ENCODE measurements around the gene ZNF784.
"Not testable (repeated sequence)": the region's sequence is repeated elsewhere in the genome, so short reads cannot be mapped to it uniquely, and the experiment has no call there.

The ZNF784 gene

DNA sequence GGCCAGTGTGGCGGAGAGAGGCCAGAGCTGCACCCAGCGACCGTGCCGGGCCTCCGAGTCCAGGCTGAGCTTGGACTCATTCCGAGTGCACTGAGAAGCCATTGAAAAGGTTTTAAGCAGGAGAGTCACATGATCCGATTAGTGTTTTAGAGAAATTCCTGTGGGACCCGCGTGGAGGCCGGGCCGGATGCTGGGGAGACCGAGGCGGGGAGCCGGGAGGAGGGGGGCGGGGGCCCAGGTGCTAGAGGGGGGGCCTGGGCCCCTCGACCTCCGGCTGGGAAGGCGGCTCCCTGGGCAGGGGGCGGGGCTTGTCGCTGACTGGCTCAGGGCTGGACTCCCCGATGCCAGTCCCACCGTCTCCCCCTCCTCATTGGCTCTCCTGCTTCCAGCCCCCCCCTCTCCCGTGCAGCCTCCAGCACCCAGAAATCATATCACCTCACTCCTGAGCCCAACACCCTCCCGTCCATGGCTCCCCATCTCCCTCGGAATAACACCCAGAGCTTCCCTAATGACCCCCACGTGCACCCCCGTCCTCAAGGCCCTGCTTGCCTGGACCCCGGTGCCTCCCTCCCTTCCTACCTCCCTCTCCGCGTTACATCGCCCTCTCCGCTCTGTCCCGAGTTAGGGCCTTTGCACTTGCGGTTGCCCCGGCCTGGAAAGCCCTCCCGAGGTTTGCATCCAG is 38.6 kb downstream of the ZNF784 start:
- Histone ChIP-seq H3K36me3 (ENCODE audit: control insufficient read depth in 1 of 2, insufficient read depth in 2 of 2, low read length in 2 of 2) (no peaks in the 10 kb centered on the region), H3K4me1 (ENCODE audit: control insufficient read depth in 1 of 2, insufficient read depth in 2 of 2, low read length in 2 of 2) (peaks cover 12 to 24% of the 10 kb centered on the region in 2 donors), H3K27me3 (ENCODE audit: control insufficient read depth in 1 of 2, insufficient read depth in 2 of 2, low read length in 2 of 2) (peaks cover 0 to 4% of the 10 kb centered on the region in 2 donors), H3K9ac (ENCODE audit: low read depth in 1 of 2, low read length in 2 of 2) (peak overlapping the region in 1 of 2 donors; percentile 51), H3K9me3 (ENCODE audit: control insufficient read depth in 1 of 2, low read length in 2 of 2) (no peaks in the 10 kb centered on the region), H3K4me3 (ENCODE audit: low read depth in 1 of 2, low read length in 2 of 2) (peak overlapping the region; percentile 41 to 59), H3K27ac (ENCODE audit: low read depth, low read length) (no peak overlapping the region)

DNA sequence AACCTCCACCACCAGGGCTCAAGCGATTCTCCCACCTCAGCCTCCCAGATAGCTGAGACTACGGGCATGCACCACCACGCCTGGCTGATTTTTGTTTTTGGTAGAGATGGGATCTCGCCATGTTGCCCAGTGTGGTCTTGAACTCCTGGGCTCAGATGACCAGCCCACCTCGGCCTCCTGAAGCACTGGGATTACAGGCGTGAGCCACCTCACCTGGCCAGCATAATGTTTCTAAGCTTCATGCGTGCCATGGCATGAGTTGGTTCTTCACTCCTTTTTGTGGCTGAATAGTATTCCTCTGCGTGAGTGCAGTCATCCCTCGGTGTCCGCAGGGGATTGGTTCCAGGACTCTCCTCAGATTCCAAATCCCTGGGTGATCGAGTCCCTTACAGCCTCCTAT is 39.5 kb downstream of the ZNF784 start:
- Histone ChIP-seq H3K4me1 (ENCODE audit: control insufficient read depth in 1 of 2, insufficient read depth in 2 of 2, low read length in 2 of 2) (peaks cover 12 to 27% of the 10 kb centered on the region in 2 donors), H3K4me3 (ENCODE audit: low read depth in 1 of 2, low read length in 2 of 2) (no peak overlapping the region), H3K27me3 (ENCODE audit: control insufficient read depth in 1 of 2, insufficient read depth in 2 of 2, low read length in 2 of 2) (peaks cover 0 to 4% of the 10 kb centered on the region in 2 donors), H3K9ac (ENCODE audit: low read depth in 1 of 2, low read length in 2 of 2) (no peak overlapping the region), H3K9me3 (ENCODE audit: control insufficient read depth in 1 of 2, low read length in 2 of 2) (no peaks in the 10 kb centered on the region), H3K36me3 (ENCODE audit: control insufficient read depth in 1 of 2, insufficient read depth in 2 of 2, low read length in 2 of 2) (no peaks in the 10 kb centered on the region), H3K27ac (ENCODE audit: low read depth, low read length) (no peak overlapping the region)

DNA sequence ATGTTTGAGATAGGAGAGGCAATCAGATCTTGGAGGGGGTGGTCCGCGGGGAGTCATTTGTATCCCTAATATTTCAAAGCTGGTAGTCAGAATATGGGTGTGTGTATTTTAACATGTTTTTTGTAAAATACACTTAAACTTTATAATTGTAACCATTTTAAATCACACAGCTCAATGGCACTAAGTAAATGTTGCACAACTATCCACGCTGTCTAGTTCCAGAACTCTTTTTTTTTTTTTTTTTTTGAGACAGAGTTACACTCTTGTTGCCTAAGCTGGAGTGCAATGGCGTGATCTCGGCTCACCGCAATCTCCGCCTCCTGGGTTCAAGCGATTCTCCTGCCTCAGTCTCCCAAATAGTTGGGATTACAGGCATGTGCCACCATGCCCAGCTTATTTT is 40.5 kb downstream of the ZNF784 start:
- not testable (repeated sequence) for H3K27me3 ChIP-seq (ENCODE audit: control insufficient read depth in 1 of 2, insufficient read depth in 2 of 2, low read length in 2 of 2); H3K27ac ChIP-seq (ENCODE audit: low read depth, low read length); H3K9me3 ChIP-seq (ENCODE audit: control insufficient read depth in 1 of 2, low read length in 2 of 2); H3K9ac ChIP-seq (ENCODE audit: low read depth in 1 of 2, low read length in 2 of 2); H3K4me3 ChIP-seq (ENCODE audit: low read depth in 1 of 2, low read length in 2 of 2); H3K36me3 ChIP-seq (ENCODE audit: control insufficient read depth in 1 of 2, insufficient read depth in 2 of 2, low read length in 2 of 2)
- peaks cover 16 to 30% of the 10 kb centered on the region in 2 donors for H3K4me1 ChIP-seq (ENCODE audit: control insufficient read depth in 1 of 2, insufficient read depth in 2 of 2, low read length in 2 of 2)

DNA sequence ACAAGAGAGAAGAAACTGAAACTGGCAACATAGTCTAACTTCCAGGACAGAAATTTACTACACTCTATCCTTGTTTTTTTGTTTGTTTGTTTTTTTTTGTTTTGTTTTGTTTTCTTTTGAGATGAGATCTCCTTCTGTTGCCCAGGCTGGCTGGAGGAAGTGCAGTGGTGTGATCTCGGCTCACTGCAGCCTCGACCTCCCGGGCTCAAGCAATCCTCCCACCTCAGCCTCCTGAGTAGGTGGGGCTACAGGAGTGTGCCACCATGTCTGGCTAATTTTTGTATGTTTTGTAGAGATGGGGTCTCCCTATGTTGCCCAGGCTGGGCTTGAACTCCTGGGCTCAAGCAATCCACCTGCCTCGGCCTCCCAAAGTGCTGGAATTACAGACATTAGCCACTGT is 42.1 kb downstream of the ZNF784 start:
- not testable (repeated sequence) for H3K9me3 ChIP-seq (ENCODE audit: control insufficient read depth in 1 of 2, low read length in 2 of 2); H3K27ac ChIP-seq (ENCODE audit: low read depth, low read length); H3K9ac ChIP-seq (ENCODE audit: low read depth in 1 of 2, low read length in 2 of 2); H3K27me3 ChIP-seq (ENCODE audit: control insufficient read depth in 1 of 2, insufficient read depth in 2 of 2, low read length in 2 of 2); H3K36me3 ChIP-seq (ENCODE audit: control insufficient read depth in 1 of 2, insufficient read depth in 2 of 2, low read length in 2 of 2); H3K4me3 ChIP-seq (ENCODE audit: low read depth in 1 of 2, low read length in 2 of 2)
- H3K4me1 ChIP-seq (ENCODE audit: control insufficient read depth in 1 of 2, insufficient read depth in 2 of 2, low read length in 2 of 2): peaks cover 16 to 29% of the 10 kb centered on the region in 2 donors

DNA sequence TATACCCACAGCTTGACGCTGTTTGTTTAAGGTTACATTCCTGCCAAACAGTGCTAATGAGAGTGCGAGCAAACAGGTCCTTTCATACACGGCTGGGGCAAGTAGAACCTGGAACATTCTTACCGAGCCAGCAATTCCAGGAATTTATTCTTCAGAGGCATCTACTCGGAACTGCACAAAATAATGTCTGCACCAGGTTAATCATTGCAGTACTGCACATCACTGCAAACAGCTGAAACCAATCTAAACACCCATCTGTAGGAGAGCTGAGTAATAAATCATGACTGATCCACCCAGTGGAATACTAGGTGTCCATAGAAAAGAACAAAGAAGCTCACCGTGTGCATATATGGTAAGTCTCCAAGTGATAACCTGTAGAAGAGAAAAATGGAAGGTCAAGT is 42.5 kb downstream of the ZNF784 start:
- Histone ChIP-seq H3K27me3 (ENCODE audit: control insufficient read depth in 1 of 2, insufficient read depth in 2 of 2, low read length in 2 of 2) (peaks cover 0 to 4% of the 10 kb centered on the region in 2 donors), H3K9ac (ENCODE audit: low read depth in 1 of 2, low read length in 2 of 2) (no peak overlapping the region), H3K27ac (ENCODE audit: low read depth, low read length) (no peak overlapping the region), H3K9me3 (ENCODE audit: control insufficient read depth in 1 of 2, low read length in 2 of 2) (no peaks in the 10 kb centered on the region), H3K4me1 (ENCODE audit: control insufficient read depth in 1 of 2, insufficient read depth in 2 of 2, low read length in 2 of 2) (peaks cover 16 to 25% of the 10 kb centered on the region in 2 donors), H3K36me3 (ENCODE audit: control insufficient read depth in 1 of 2, insufficient read depth in 2 of 2, low read length in 2 of 2) (no peaks in the 10 kb centered on the region), H3K4me3 (ENCODE audit: low read depth in 1 of 2, low read length in 2 of 2) (peak overlapping the region in 1 of 2 donors; percentile 81)

DNA sequence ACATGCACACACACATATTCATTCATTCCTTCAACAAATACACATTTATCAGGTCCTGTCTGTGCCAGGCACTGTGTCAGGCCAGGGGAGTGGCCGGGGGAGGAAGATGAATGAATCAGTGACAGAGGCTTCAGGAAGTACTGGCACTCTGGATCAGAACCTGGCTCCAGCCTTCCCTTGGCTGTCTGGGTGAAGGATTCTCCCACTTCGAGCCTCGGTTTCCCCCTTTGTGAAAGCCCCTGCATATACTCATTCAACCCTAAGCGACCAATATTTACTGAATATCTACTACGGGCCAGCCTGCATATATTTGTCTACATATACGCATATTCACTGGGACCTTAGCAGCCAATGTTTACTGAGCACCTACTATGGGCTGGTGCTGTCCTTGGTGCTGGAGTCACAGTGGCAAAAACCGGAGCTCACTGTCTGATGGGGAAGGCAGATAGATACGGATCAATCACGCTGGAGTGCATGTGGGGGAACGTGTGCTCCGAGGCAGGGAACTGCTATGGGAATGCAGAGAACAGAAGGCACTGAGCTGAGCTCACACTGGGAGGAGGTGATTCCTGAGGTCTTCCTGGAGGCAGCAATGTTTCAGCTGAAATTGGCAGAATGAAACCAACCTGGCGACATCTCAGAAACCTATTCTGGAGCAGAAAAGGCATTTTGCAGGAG is 43.1 kb downstream of the ZNF784 start:
- Histone ChIP-seq H3K4me1 (ENCODE audit: control insufficient read depth in 1 of 2, insufficient read depth in 2 of 2, low read length in 2 of 2) (peaks cover 16 to 23% of the 10 kb centered on the region in 2 donors), H3K36me3 (ENCODE audit: control insufficient read depth in 1 of 2, insufficient read depth in 2 of 2, low read length in 2 of 2) (no peaks in the 10 kb centered on the region), H3K9ac (ENCODE audit: low read depth in 1 of 2, low read length in 2 of 2) (peak overlapping the region; percentile 72 to 76), H3K4me3 (ENCODE audit: low read depth in 1 of 2, low read length in 2 of 2) (peak overlapping the region; percentile 80 to 81), H3K9me3 (ENCODE audit: control insufficient read depth in 1 of 2, low read length in 2 of 2) (no peaks in the 10 kb centered on the region), H3K27ac (ENCODE audit: low read depth, low read length) (peak overlapping the region; percentile 70), H3K27me3 (ENCODE audit: control insufficient read depth in 1 of 2, insufficient read depth in 2 of 2, low read length in 2 of 2) (peaks cover 0 to 4% of the 10 kb centered on the region in 2 donors)

DNA sequence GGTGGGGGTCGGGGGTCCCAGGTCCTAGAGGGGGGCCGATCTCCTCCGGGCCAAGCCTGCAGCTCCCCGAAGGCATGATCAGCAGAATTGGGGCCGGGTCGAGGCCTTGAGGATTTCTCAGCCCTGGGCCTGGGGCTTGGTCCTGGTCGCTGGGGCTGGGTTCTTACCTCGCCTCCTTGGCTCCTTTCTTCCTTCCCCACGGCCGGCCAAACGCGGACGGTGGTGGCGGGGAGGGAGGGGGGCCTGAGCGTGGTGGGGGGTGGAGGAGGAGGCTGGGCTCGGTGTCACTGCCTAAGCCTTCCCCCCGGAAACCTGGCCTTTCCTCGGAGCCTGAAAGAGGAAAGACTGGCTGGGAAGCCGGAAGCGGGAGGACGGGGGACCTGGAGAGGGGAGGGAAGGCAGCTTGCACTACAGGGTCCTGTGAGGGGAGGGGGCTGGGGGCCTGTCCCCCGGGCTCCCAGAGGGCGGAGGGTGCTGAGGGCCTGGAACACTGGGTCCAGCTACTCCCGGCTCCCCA is 43.7 kb downstream of the ZNF784 start, which contains the start of gene ZNF579:
TSS of gene ZNF579 (minus strand) at position 221 of the 517 bp plus-strand sequence. CDS start 1,209 bp downstream, outside the sequence.
- H3K27ac ChIP-seq (ENCODE audit: low read depth, low read length): peak within 1 kb of the TSS; percentile 70
- peak within 1 kb of the TSS; percentile 80 to 81 for H3K4me3 ChIP-seq (ENCODE audit: low read depth in 1 of 2, low read length in 2 of 2)
- H3K9ac ChIP-seq (ENCODE audit: low read depth in 1 of 2, low read length in 2 of 2): peak within 1 kb of the TSS; percentile 72 to 76
- peaks cover 16 to 18% of the 10 kb centered on the region in 2 donors for H3K4me1 ChIP-seq (ENCODE audit: control insufficient read depth in 1 of 2, insufficient read depth in 2 of 2, low read length in 2 of 2)
- no peaks in the 10 kb centered on the region for H3K36me3 ChIP-seq (ENCODE audit: control insufficient read depth in 1 of 2, insufficient read depth in 2 of 2, low read length in 2 of 2)
- no peaks in the 10 kb centered on the region for H3K9me3 ChIP-seq (ENCODE audit: control insufficient read depth in 1 of 2, low read length in 2 of 2)
- peaks cover 0 to 4% of the 10 kb centered on the region in 2 donors for H3K27me3 ChIP-seq (ENCODE audit: control insufficient read depth in 1 of 2, insufficient read depth in 2 of 2, low read length in 2 of 2)

DNA sequence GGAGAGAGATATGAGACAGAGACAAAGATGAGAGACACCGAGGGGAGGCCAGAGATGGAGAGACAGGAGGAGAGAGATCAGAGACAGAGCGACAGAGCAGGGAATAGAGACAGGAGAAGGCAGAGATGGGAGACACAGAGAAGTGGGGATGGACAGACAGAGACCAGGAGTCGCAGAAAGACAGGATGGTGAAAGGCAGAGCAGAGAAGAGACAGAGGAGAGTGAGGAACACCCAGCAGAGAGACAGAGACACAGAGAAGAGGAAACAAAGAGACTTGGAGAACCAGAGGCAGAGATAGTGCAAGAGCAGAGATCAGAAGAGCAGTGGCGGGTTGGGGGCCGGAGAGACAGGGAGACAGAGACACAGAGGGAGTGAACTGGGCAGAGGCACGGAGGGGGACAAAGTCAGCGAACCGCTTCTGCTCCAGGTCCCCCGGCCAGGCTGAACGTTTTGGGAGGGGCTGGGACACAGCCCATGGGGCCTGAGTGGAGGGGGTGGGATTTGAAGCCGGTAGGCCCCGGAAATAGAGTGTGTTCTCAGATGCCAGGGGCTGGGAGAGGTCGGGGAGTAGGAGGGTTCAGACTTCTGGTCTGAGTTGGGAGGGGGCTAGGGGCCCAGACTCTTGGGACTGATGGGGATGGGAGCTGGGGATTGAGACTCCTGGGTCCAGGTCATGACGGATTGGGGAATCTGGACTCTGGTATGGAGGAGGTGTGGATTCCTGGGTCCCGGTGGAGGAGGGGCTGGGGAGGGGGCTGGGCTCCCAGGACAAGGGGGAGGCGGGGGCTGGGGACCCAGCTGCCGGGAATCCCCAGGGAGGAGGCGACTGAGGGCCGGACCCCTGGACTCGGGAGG is 44.4 kb downstream of the ZNF784 start:
- Histone ChIP-seq H3K4me1 (ENCODE audit: control insufficient read depth in 1 of 2, insufficient read depth in 2 of 2, low read length in 2 of 2) (peaks cover 16 to 18% of the 10 kb centered on the region in 2 donors), H3K9me3 (ENCODE audit: control insufficient read depth in 1 of 2, low read length in 2 of 2) (no peaks in the 10 kb centered on the region), H3K27me3 (ENCODE audit: control insufficient read depth in 1 of 2, insufficient read depth in 2 of 2, low read length in 2 of 2) (peaks cover 0 to 4% of the 10 kb centered on the region in 2 donors), H3K9ac (ENCODE audit: low read depth in 1 of 2, low read length in 2 of 2) (peak overlapping the region; percentile 72 to 76), H3K36me3 (ENCODE audit: control insufficient read depth in 1 of 2, insufficient read depth in 2 of 2, low read length in 2 of 2) (no peaks in the 10 kb centered on the region), H3K4me3 (ENCODE audit: low read depth in 1 of 2, low read length in 2 of 2) (peak overlapping the region; percentile 80 to 81), H3K27ac (ENCODE audit: low read depth, low read length) (peak overlapping the region; percentile 70)

DNA sequence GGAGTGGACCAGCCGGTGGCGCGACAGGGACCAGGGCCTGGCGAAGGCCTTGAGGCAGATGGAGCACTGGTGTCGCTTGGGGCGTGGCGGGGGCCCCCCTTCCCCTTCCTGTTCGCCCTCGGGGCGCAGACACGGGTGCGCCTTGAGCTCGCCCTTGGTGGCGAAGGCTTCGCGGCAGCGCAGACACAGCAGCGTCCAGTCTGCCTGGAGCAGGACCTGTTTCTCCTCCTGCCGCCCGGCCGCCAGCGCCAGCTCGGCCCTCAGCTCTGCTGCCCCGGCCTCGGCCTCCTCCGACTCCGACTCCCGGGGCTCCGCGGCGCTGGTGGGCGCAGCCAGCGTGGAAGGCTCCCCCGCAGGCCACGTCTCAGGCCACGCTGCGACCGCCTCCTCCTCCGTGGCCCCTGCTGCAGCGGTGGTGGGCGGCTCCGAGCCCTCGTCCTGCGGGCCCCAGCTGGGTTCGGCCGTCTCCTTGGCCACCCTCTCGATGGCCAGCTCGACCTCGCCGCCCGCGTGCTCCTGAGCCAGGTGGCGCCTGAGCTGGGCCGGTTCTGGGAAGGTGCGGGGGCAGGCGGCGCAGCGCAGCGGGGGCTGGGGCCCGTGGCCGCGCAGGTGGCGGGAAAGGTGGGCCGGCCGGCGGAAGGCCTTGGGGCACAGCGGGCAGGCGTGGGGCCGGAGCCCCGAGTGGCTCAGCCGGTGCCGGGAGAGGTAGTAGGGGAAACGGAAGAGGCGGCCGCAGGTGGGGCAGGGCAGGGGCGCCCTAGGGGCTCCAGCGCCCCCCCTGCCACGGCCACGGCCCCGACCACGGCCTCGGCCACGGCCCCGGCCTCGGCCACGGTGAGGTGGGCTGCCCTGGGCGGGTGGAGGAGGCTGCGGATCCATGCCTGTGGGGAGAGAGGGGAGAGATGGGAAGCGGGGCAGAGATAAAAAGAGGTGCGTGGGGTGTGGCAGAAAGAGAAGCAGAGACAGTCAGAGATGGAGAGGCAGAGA is 45.3 kb downstream of the ZNF784 start:
- peaks cover 16 to 18% of the 10 kb centered on the region in 2 donors for H3K4me1 ChIP-seq (ENCODE audit: control insufficient read depth in 1 of 2, insufficient read depth in 2 of 2, low read length in 2 of 2)
- H3K36me3 ChIP-seq (ENCODE audit: control insufficient read depth in 1 of 2, insufficient read depth in 2 of 2, low read length in 2 of 2): no peaks in the 10 kb centered on the region
- no peaks in the 10 kb centered on the region for H3K9me3 ChIP-seq (ENCODE audit: control insufficient read depth in 1 of 2, low read length in 2 of 2)
- no peak overlapping the region for H3K9ac ChIP-seq (ENCODE audit: low read depth in 1 of 2, low read length in 2 of 2)
- H3K27me3 ChIP-seq (ENCODE audit: control insufficient read depth in 1 of 2, insufficient read depth in 2 of 2, low read length in 2 of 2): no peaks in the 10 kb centered on the region
- no peak overlapping the region for H3K27ac ChIP-seq (ENCODE audit: low read depth, low read length)
- peak overlapping the region in 1 of 2 donors; percentile 81 for H3K4me3 ChIP-seq (ENCODE audit: low read depth in 1 of 2, low read length in 2 of 2)
